IPS-20b (cell line): ENCODE data around the gene ALK.
"Not testable (repeated sequence)": the region's sequence is repeated elsewhere in the genome, so short reads cannot be mapped to it uniquely, and the experiment has no call there.

Source experiments
- H3K27ac ChIP-seq: one replicate; pipeline ENCODE4 v1.5.1; 2013; ENCODE audit warnings: low read length
- H3K27me3 ChIP-seq: 2 replicates; pipeline ENCODE4 v1.6.1; 2013; ENCODE audit warnings: mild to moderate bottlenecking, low read length, inconsistent platforms; ENCODE audit not compliant: insufficient read depth
- H3K36me3 ChIP-seq: 2 replicates; pipeline ENCODE4 v1.6.1; 2013; ENCODE audit warnings: low read depth, mild to moderate bottlenecking, inconsistent platforms, low read length, moderate library complexity; ENCODE audit not compliant: insufficient read depth
- H3K4me1 ChIP-seq: 2 replicates; pipeline ENCODE4 v1.6.1; 2013; ENCODE audit warnings: mild to moderate bottlenecking, control low read depth, inconsistent platforms, low read length, moderate library complexity; ENCODE audit not compliant: insufficient read depth
- H3K4me3 ChIP-seq: 2 replicates; pipeline ENCODE4 v1.5.1; 2013; ENCODE audit warnings: mild to moderate bottlenecking, low read length, inconsistent platforms
- H3K9ac ChIP-seq: 2 replicates; pipeline ENCODE4 v1.6.1; 2013; ENCODE audit warnings: low read depth, mild to moderate bottlenecking, inconsistent platforms, low read length, moderate library complexity
- H3K9me3 ChIP-seq: 2 replicates; pipeline ENCODE4 v1.6.1; 2013; ENCODE audit warnings: mild to moderate bottlenecking, low read depth, low read length, inconsistent platforms; ENCODE audit not compliant: insufficient read depth

ALK gene

DNA sequence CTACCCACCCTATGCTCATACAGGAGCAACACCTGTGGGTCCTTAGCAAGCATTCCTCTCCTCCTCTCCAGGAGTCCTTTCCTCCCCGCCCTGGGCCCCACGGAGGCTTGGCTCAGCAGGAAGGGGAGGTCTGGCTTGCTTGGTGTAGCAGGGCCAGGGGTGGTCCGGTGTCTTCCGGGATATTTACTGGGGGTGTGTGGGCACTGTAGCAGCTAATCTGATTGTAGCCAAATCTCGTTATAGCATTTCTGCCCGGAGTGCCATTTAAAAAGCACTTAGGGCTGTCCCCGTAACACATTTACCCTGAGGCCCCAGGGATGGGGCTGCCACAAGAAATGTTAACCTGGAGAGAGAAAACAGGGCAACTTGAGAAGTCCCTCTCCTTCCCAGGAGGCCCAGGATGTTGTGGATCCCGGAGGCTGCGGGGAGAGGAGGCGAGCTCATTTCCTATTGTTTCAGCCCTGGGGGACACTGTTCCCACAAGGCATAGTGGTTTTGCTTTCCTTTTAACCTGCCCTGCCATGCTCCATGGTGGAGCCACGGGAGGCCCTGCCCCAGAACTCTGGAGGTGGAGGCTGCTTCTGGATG, 671.6 kb downstream of the ALK start:
- no peaks in the 10 kb centered on the region for H3K9me3 ChIP-seq
- no peaks in the 10 kb centered on the region for H3K4me1 ChIP-seq
- H3K4me3 ChIP-seq = no peak overlapping the region
- H3K27me3 ChIP-seq = no peaks in the 10 kb centered on the region
- H3K36me3 ChIP-seq = no peaks in the 10 kb centered on the region
- no peak overlapping the region for H3K9ac ChIP-seq
- no peak overlapping the region for H3K27ac ChIP-seq

DNA sequence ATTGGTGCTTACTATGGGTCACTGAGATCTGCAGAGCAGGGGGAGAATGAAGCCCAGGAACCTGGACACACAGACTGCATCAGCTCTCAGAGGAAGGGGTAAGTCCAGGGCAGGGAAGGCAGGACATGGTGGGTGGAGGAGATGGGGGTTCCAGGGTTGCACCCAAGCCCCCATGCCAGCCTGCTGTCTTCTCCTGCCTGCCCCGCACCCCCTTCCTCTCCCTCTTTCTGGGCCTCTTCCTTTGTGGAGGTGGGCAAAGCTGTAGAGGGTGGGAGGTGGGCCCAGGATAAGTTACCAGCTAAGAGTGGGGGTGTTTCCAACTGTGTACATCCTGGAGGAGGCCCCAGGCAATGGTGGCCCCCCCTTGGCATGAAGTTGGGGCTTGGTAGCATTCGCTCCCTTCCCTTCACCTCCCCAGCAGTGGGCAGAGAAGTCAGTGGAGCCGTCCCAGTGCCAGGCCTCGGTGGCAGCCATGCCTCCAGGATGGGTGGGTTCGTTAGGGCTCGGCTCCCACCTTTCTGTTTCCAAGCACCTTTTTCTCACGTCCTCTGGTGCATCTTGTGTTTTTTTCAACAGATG, 674.0 kb downstream of the ALK start:
- Histone ChIP-seq H3K9me3 (no peaks in the 10 kb centered on the region), H3K27ac (no peak overlapping the region), H3K4me3 (no peak overlapping the region), H3K36me3 (no peaks in the 10 kb centered on the region), H3K27me3 (no peaks in the 10 kb centered on the region), H3K4me1 (no peaks in the 10 kb centered on the region), H3K9ac (no peak overlapping the region)

DNA sequence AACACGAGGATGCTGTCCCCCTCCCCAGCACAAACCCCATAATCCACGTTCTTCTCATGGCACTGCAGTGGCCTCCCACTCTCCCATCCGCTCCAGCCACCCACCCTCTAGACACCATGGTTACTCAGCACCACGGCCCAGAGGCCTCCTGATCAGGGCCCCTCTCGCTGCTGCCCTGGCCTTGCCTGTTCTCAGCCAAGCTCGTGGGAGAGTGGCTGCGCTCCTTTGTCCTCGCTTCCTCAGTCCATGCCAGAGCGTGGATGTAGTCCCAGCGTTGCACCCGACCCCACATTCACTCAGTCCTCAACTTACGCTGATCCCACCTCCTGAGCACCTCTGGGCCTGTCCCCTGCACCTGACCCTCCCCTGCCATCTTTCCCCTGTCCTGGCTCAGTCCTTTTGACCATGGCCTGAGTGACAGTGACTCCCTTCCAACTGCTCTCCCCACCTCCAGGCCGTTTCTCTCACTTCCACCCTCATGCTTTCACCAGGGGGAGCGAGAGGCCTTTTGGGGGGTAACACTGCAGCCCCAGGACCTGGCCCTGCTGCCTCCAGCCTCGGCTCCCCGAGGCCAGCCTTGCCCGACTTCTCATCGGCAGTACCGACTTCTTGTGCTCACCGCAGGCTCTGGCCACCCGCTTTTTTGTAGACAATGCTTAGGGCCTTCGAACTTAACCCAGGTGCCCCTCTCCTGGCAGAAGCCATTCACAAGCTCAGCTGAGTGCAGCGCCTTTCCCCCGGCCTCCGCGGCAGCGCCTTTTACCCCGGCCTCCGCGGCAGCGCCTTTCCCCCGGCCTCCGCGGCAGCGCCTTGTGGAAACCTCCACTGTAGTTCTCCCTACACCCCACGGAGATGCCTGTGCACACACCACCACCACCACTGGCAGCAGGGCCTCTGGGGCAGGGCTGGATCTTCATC, 674.7 kb downstream of the ALK start:
- H3K27me3 ChIP-seq = no peaks in the 10 kb centered on the region
- no peaks in the 10 kb centered on the region for H3K36me3 ChIP-seq
- H3K9me3 ChIP-seq = no peaks in the 10 kb centered on the region
- H3K27ac ChIP-seq = no peak overlapping the region
- no peaks in the 10 kb centered on the region for H3K4me1 ChIP-seq
- H3K9ac ChIP-seq = no peak overlapping the region
- H3K4me3 ChIP-seq = no peak overlapping the region

DNA sequence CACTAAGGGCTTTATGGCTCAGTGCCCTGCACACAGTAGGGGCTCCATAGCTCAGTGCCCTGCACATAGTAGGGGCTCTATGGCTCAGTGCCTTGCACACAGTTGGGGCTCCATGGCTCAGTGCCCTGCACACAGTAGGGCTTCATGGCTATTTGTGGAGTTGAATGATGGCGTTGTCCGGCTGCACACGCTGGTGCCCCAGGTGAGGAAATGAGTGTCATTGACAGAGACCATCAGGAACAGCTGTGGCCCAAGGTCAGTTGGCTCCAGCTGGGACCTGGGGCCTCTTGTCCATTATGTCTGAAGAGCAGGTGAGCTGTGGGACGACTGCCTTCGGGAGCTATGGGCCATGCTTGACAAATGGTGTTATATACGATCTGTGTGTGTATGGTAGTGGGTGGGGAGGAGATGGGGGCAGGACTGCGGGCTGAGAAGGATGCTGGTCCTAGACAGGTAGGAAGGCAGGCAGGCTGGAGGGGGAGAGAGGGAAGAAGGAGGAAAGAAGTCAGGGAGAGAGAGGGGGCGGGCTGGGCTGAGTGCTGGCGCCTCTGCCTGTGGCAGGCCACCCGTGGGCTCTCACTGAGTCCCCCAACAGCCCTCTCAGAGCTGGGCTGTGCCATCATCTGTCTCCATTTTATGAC, 675.5 kb downstream of the ALK start:
- no peaks in the 10 kb centered on the region for H3K36me3 ChIP-seq
- no peak overlapping the region for H3K9ac ChIP-seq
- H3K9me3 ChIP-seq = no peaks in the 10 kb centered on the region
- H3K27me3 ChIP-seq = no peaks in the 10 kb centered on the region
- no peaks in the 10 kb centered on the region for H3K4me1 ChIP-seq
- H3K4me3 ChIP-seq = no peak overlapping the region
- H3K27ac ChIP-seq = no peak overlapping the region

DNA sequence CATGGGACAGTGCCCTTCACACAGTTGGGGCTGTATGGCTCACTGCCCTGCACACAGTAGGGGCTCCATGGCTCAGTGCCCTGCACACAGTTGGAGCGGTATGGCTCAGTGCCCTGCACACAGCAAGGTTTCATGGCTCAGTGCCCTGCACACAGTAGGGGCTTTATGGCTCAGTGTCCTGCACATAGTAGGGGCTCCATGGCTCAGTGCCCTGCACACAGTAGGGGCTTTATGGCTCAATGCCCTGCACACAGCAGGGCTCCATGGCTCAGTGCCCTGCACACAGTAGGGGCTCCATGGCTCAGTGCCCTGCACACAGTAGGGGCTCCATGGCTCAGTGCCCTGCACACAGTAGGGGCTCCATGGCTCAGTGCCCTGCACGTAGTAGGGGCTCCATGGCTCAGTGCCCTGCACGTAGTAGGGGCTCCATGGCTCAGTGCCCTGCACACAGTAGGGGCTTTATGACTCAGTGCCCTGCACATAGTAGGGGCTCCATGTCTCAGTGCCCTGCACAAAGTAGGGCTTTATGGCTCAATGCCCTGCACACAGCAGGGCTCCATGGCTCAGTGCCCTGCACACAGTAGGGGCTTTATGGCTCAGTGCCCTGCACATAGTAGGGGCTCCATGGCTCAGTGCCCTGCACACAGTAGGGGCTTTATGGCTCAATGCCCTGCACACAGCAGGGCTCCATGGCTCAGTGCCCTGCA, 676.2 kb downstream of the ALK start:
- not testable (repeated sequence) for H3K9ac ChIP-seq, H3K27me3 ChIP-seq, H3K9me3 ChIP-seq

DNA sequence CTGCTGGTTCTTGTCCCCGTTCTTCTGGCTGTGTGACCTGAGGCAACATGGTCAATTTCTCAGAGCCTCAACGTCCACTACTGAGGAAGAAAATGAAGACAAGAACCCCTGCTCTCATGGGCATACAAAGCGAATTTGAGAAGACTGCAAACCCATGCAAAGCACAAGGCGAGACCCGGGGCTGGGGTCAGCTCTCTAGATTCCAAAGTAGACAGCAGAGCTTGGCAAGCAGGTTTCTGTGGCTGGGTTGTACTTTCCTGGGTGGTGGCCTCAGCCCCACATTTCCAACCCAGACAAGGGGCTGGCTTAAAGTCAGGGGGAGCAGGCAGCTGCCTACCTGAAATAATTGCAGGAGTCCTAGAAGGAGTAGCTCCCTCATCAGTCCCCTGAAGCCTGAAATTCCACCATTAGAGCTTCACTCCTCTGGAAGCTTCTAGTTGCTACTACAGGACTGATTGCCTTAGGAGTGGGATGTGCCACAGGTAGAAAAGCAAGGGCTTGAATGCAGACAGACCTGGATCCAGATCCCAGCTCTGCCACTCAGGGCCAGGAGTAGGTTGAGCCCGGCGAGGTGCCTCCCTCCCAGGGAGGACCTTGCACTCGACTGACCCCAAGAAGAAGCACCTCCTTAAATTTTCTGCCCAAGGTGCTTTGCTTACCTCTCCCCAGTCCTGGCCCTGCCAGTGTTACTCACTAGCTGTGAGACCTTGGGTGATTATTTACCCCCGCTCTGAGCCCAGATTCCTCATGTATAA, 678.6 kb downstream of the ALK start:
- H3K9me3 ChIP-seq = no peaks in the 10 kb centered on the region
- no peak overlapping the region for H3K4me3 ChIP-seq
- no peak overlapping the region for H3K9ac ChIP-seq
- H3K27ac ChIP-seq = no peak overlapping the region
- H3K4me1 ChIP-seq = no peaks in the 10 kb centered on the region
- no peaks in the 10 kb centered on the region for H3K36me3 ChIP-seq
- H3K27me3 ChIP-seq = no peaks in the 10 kb centered on the region

More for the DNA sequence above, 676.2 kb downstream of the ALK start:
- not testable (repeated sequence) for H3K27ac ChIP-seq, H3K4me1 ChIP-seq, H3K36me3 ChIP-seq, H3K4me3 ChIP-seq

DNA sequence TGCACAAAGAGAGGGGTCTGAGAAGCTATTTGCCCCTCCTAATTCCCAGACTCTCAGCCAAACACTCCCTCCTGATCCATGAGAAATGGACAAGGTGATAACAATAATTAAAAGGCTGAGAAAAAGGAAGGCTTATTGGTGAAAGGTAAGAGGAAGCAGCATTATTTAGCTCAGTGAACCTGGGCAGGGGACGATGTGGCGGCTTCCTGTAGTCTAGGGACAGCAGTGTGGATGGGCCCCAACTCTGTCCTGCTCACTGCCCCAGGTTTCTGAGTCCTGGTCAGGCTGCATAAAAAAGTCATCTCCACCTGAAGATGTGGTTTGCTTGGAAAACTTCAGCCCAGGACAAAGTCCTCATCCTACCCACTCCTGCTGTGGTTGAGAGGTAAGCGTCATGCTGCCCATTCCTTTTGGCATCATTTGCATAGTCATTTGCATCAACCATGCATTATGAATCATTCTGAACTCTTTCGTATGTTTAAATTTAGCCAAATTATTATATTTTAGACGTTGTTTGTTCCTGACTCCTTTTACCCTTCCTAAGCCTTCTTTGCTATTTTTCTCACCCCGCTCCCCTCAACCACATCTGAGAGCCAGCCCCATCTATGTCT, 679.3 kb downstream of the ALK start:
- H3K4me3 ChIP-seq = no peak overlapping the region
- H3K36me3 ChIP-seq = no peaks in the 10 kb centered on the region
- H3K27ac ChIP-seq = no peak overlapping the region
- no peaks in the 10 kb centered on the region for H3K9me3 ChIP-seq
- H3K4me1 ChIP-seq = no peaks in the 10 kb centered on the region
- H3K9ac ChIP-seq = no peak overlapping the region
- H3K27me3 ChIP-seq = no peaks in the 10 kb centered on the region

DNA sequence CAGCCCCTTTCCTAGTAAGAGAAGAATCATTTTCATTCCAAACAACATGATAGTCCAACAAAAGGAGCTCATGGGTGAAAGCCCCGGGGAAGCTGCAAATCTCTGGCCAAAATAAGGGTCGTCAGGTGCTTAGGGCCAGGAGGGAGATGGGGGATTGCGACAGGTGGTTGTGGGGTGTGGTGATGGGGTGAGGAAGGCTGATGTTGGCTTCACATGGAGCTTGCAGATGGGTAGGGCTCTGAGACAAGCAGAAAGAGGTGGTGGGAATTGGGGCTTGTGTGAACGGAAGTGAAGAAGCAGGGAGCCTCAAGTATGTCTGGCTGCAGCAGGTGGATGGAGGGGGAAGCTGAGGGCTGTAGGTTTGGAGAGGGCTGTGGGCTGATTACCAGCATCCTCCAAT, 680.0 kb downstream of the ALK start:
- H3K9me3 ChIP-seq = no peaks in the 10 kb centered on the region
- H3K27me3 ChIP-seq = no peaks in the 10 kb centered on the region
- H3K27ac ChIP-seq = no peak overlapping the region
- H3K9ac ChIP-seq = no peak overlapping the region
- H3K4me1 ChIP-seq = no peaks in the 10 kb centered on the region
- no peaks in the 10 kb centered on the region for H3K36me3 ChIP-seq
- no peak overlapping the region for H3K4me3 ChIP-seq

DNA sequence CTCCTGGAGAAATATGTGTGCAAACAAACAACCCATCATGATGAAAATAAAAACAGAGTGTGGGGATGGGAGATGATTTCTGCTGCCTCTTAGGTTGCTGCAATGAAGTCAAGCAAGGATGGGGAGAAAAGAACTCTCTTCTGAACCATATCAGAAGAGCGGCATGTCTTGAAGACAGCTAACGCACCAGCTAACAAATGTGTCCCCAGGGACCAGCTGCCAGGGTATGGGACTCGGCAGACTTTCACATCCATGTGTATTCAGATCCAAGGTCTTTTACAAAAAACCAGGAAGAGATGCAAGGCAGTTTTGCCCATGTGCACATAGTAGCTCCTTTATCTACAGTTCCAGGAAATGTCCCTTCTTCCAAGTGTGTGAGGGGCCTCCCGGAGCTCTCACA, 680.8 kb downstream of the ALK start:
- Histone ChIP-seq H3K4me3 (no peak overlapping the region), H3K9ac (no peak overlapping the region), H3K4me1 (no peaks in the 10 kb centered on the region), H3K27ac (no peak overlapping the region), H3K27me3 (no peaks in the 10 kb centered on the region), H3K9me3 (no peaks in the 10 kb centered on the region), H3K36me3 (no peaks in the 10 kb centered on the region)

DNA sequence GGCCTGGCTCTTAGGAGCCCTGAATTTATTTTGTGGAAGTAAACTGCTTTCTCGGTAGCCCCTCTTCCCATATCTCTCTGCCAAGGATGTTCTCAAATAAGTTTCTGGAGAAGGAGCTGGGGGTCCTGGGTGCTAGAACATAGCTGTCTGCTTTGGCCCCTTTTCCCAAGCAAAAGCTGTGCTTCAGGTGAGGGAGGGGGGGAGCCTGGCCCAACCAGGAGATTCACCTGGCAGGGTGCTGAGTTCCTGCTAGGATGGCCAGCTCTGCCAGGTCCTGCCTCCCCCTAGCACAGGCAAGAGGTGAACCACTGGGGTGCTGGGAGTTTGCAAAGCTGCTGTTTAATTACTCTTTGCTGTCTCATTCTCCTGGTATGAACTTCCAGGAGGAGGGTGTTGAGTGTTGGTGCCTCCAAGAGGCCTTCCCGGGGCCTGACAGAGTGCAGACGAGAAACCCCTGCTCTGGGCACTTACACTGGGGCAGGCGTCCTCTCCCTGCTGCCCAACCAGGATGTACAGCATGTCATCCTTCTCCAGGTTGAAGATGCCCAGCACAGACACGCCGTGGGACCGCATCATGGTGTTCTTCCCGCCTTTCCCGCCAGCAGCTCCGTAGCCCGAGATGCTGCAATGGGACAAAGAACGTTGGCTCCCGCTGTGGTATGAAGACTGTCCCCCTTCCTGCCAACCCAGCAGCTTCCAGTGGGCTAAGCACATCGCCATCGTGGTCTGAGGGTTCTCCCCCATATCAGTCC, 682.0 kb downstream of the ALK start:
- Histone ChIP-seq H3K36me3 (no peaks in the 10 kb centered on the region), H3K9ac (no peak overlapping the region), H3K27me3 (no peaks in the 10 kb centered on the region)

More for the DNA sequence above, 682.0 kb downstream of the ALK start:
- no peaks in the 10 kb centered on the region for H3K4me1 ChIP-seq
- no peaks in the 10 kb centered on the region for H3K9me3 ChIP-seq
- no peak overlapping the region for H3K4me3 ChIP-seq
- H3K27ac ChIP-seq = no peak overlapping the region
